ENCODE data around the gene DNAJC24.

- no peak for TF ChIP-seq EZH2 (IDR thresholded peaks at IDR 0.05; ENCODE audit: low read length, unreplicated experiment)
- TF ChIP-seq CTCF (conservative IDR thresholded peaks at IDR 0.05; ENCODE audit: low read depth, low read length): no peak
Observed at GRCh38 chr11:31412946-31413345, 43.3 kb downstream of the DNAJC24 start.

Measured in PC-3 (cell line).